ENCODE results near the gene ANAPC10. TPM values are rescaled to one million over a fixed set of nuclear protein-coding genes. Genes with fewer than 3 reads are reported as not detected.

ANAPC10 gene
- polyA plus RNA-seq, 1 of the 3 experiments (the other 2 are of a cell fraction): 19.1 TPM

GRCh38 chr4:145090380-145090779 lies 7.6 kb downstream of the ANAPC10 start:
- Histone ChIP-seq H3K79me2 (ENCODE audit: insufficient read depth) (peaks cover 95% of the 10 kb centered on the region), H3K36me3 (replicated peaks in 1 of 2; ENCODE audit: control insufficient read depth in 1 of 2, insufficient read depth in 2 of 2, low read length in 1 of 2) (peaks cover 75% of the 10 kb centered on the region in 2 experiments), H3K27ac (ENCODE audit: low read depth in 2 of 2, low read length in 1 of 2) (no peak overlapping the region), H3K4me3 (ENCODE audit: low read depth in 2 of 2, low read length in 1 of 2) (no peak overlapping the region), H3F3A (replicated peaks; ENCODE audit: insufficient read depth) (no peaks in the 10 kb centered on the region), H3K9me2 (no peaks in the 10 kb centered on the region), H4K20me1 (ENCODE audit: insufficient read depth) (no peaks in the 10 kb centered on the region), H3K4me1 (ENCODE audit: control insufficient read depth in 1 of 2, insufficient read depth in 2 of 2, low read depth in 1 of 2, low read length in 1 of 2) (no peaks in the 10 kb centered on the region), H3K9me3 (no peaks in the 10 kb centered on the region), H3K4me2 (no peak overlapping the region), H3K9ac (no peak overlapping the region), H3K27me3 (ENCODE audit: insufficient read depth) (no peaks in the 10 kb centered on the region), H2AFZ (ENCODE audit: low read depth) (no peak overlapping the region)
- WGBS (ENCODE audit: low lambda C conversion rate): 55% methylated on average over 1 of the region's 1 CpG
- TF ChIP-seq MEF2A (IDR thresholded peaks at IDR 0.05; ENCODE audit: borderline replicate concordance, low read depth): no peak
- no peak for TF ChIP-seq REST (IDR thresholded peaks at IDR 0.05; ENCODE audit: low read depth, low read length)
- no peak for TF ChIP-seq ELF1 (IDR thresholded peaks at IDR 0.05)
- DNase-seq: no peak
- POLR2A ChIA-PET: no interaction called here
- CTCF ChIA-PET: no interaction called here

DNA sequence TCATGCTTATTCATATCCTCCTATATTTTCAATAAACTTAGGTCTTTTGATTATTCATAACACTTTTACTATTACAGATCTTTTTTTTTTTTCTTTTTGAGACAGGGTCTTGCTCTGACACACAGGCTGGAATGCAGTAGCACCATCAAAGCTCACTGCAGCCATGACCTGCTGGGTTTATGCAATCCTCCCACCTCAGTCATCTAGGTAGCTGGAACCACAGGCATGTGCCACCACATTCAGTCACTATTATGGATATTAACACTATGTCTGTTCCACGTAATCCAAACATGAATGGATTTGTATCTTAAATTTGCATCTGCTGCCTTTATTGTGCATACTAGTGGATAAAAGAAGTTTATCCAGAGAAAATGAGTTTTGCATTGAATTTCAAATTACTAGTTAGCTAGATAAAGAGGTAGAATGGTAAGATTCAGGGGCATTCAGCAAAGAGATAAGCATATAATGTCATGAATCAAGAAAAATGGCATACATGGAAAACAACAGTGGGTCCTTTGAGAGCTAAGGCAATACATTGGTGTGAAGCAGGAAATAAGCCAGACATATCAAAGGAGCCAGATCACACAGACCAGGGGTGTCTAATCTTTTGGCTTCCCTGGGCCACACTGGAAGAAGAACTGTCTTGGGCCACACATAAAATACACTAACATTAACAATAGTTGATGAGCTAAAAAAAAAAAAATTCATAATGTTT lies 13.9 kb downstream of the ANAPC10 start:
- WGBS (ENCODE audit: low lambda C conversion rate): 95% methylated on average over 1 of the region's 1 CpG
- peaks cover 68% of the 10 kb centered on the region for H3K79me2 ChIP-seq (ENCODE audit: insufficient read depth)
- peaks cover 27 to 51% of the 10 kb centered on the region in 2 experiments for H3K36me3 ChIP-seq (replicated peaks in 1 of 2; ENCODE audit: control insufficient read depth in 1 of 2, insufficient read depth in 2 of 2, low read length in 1 of 2)
- no peak overlapping the region for H3K4me2 ChIP-seq
- peaks cover 10% of the 10 kb centered on the region for H3F3A ChIP-seq (replicated peaks; ENCODE audit: insufficient read depth)
- no peak overlapping the region for H3K4me3 ChIP-seq (ENCODE audit: low read depth in 2 of 2, low read length in 1 of 2)
- CTCF ChIA-PET: interaction anchor here (1.6 kb wide), 1 partner anchor 14 kb away, joined by 4 read pairs; the partner anchor contains the start of genes ABCE1 and ANAPC10
- H3K9me2 ChIP-seq: no peaks in the 10 kb centered on the region
- no peaks in the 10 kb centered on the region for H3K27me3 ChIP-seq (ENCODE audit: insufficient read depth)
- no peak overlapping the region for H2AFZ ChIP-seq (ENCODE audit: low read depth)
- H3K4me1 ChIP-seq (ENCODE audit: control insufficient read depth in 1 of 2, insufficient read depth in 2 of 2, low read depth in 1 of 2, low read length in 1 of 2): peaks cover 0 to 2% of the 10 kb centered on the region in 2 experiments; a peak in 1 of 4 replicates
- no peaks in the 10 kb centered on the region for H4K20me1 ChIP-seq (ENCODE audit: insufficient read depth)
- POLR2A ChIA-PET: no interaction called here
- no peak overlapping the region for H3K9ac ChIP-seq
- peak overlapping the region in 1 of 2 experiments; percentile 25; a peak in 1 of 4 replicates for H3K27ac ChIP-seq (ENCODE audit: low read depth in 2 of 2, low read length in 1 of 2)
- H3K9me3 ChIP-seq: no peaks in the 10 kb centered on the region
- no peak for DNase-seq
- TF ChIP-seq JUND (IDR thresholded peaks at IDR 0.05): no peak
- TF ChIP-seq IRF3 (IDR thresholded peaks at IDR 0.05; ENCODE audit: low read depth, low read length): no peak
- TF ChIP-seq NRF1 (IDR thresholded peaks at IDR 0.05; ENCODE audit: low read depth, low read length): no peak
- TF ChIP-seq REST (IDR thresholded peaks at IDR 0.05; ENCODE audit: low read depth, low read length): no peak
- no peak for TF ChIP-seq ELF1 (IDR thresholded peaks at IDR 0.05)
- no peak for TF ChIP-seq FOSL2 (IDR thresholded peaks at IDR 0.05; ENCODE audit: borderline replicate concordance, low read depth)
- TF ChIP-seq GABPA (IDR thresholded peaks at IDR 0.05; ENCODE audit: low read depth): no peak
- TF ChIP-seq TAF1 (IDR thresholded peaks at IDR 0.05; ENCODE audit: borderline replicate concordance, low read depth, low read length): no peak
- TF ChIP-seq, protein P1, sequence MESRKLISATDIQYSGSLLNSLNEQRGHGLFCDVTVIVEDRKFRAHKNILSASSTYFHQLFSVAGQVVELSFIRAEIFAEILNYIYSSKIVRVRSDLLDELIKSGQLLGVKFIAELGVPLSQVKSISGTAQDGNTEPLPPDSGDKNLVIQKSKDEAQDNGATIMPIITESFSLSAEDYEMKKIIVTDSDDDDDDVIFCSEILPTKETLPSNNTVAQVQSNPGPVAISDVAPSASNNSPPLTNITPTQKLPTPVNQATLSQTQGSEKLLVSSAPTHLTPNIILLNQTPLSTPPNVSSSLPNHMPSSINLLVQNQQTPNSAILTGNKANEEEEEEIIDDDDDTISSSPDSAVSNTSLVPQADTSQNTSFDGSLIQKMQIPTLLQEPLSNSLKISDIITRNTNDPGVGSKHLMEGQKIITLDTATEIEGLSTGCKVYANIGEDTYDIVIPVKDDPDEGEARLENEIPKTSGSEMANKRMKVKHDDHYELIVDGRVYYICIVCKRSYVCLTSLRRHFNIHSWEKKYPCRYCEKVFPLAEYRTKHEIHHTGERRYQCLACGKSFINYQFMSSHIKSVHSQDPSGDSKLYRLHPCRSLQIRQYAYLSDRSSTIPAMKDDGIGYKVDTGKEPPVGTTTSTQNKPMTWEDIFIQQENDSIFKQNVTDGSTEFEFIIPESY (IDR thresholded peaks at IDR 0.05; ENCODE audit: borderline replicate concordance, low read depth): no peak
- no peak for TF ChIP-seq MEF2A (IDR thresholded peaks at IDR 0.05; ENCODE audit: borderline replicate concordance, low read depth)
- TF ChIP-seq SMC3 (IDR thresholded peaks at IDR 0.05; ENCODE audit: low read depth, low read length): no peak
- TF ChIP-seq RXRA (IDR thresholded peaks at IDR 0.05; ENCODE audit: borderline replicate concordance, low read depth): no peak
- TF ChIP-seq POLR2AphosphoS5 (IDR thresholded peaks at IDR 0.05; ENCODE audit: low read depth, low read length): no peak
- no peak for TF ChIP-seq EP300 (IDR thresholded peaks at IDR 0.05; ENCODE audit: borderline replicate concordance in 1 of 2, low read depth in 1 of 2, low read length in 1 of 2)
- no peak for TF ChIP-seq TEAD4 (IDR thresholded peaks at IDR 0.05; ENCODE audit: borderline replicate concordance, insufficient read depth)

All from SK-N-SH (cell line).